Neural cell (in vitro differentiated cells): ENCODE measurements around the gene RUNDC3A.

Experiments used
- POLR2AphosphoS5 ChIP-seq: IDR thresholded peaks from 2 replicates; pipeline ENCODE4 v1.6.1; 2012
- SMC3 ChIP-seq: fragments of 450-650 bp; conservative IDR thresholded peaks from 2 replicates; pipeline ENCODE4 v1.6.1; 2014; ENCODE audit warnings: antibody characterized with exemption, mild to moderate bottlenecking, moderate library complexity; ENCODE audit not compliant: poor library complexity
- TAF1 ChIP-seq: IDR thresholded peaks from 2 replicates; pipeline ENCODE4 v1.6.1; 2012; ENCODE audit warnings: low read depth
- TF ChIP-seq, protein P1 (sequence below): fragments of 450-650 bp; IDR thresholded peaks from 2 replicates; pipeline ENCODE4 v1.5.1; 2014; ENCODE audit warnings: antibody characterized with exemption, mild to moderate bottlenecking, moderate library complexity; ENCODE audit not compliant: poor library complexity, severe bottlenecking

- no peak for TF ChIP-seq POLR2AphosphoS5
- TF ChIP-seq TAF1 = no peak
- TF ChIP-seq, protein P1, sequence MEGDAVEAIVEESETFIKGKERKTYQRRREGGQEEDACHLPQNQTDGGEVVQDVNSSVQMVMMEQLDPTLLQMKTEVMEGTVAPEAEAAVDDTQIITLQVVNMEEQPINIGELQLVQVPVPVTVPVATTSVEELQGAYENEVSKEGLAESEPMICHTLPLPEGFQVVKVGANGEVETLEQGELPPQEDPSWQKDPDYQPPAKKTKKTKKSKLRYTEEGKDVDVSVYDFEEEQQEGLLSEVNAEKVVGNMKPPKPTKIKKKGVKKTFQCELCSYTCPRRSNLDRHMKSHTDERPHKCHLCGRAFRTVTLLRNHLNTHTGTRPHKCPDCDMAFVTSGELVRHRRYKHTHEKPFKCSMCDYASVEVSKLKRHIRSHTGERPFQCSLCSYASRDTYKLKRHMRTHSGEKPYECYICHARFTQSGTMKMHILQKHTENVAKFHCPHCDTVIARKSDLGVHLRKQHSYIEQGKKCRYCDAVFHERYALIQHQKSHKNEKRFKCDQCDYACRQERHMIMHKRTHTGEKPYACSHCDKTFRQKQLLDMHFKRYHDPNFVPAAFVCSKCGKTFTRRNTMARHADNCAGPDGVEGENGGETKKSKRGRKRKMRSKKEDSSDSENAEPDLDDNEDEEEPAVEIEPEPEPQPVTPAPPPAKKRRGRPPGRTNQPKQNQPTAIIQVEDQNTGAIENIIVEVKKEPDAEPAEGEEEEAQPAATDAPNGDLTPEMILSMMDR = no peak
- TF ChIP-seq SMC3 = no peak
Measured at GRCh38 chr17:44348234-44348987, 40.0 kb downstream of the RUNDC3A start.
